ENCODE results near the gene KNTC1. TPM values are rescaled to one million over a fixed set of nuclear protein-coding genes. Genes with fewer than 3 reads are reported as not detected.
"Not testable (repeated sequence)": the region's sequence is repeated elsewhere in the genome, so short reads cannot be mapped to it uniquely, and the experiment has no call there.

The KNTC1 gene
- total RNA-seq, 1 donor from 2014 or later = 6.6 TPM

GRCh38 chr12:122508163-122508562, 18.9 kb upstream of the KNTC1 start:
- DNase-seq (ENCODE audit: low read depth) = no peak

GRCh38 chr12:122513028-122513427, 14.0 kb upstream of the KNTC1 start:
- not testable (repeated sequence) for DNase-seq (ENCODE audit: low read depth)

- no peak for DNase-seq (ENCODE audit: low read depth)
Measured at GRCh38 chr12:122513660-122514059, 13.4 kb upstream of the KNTC1 start.

GRCh38 chr12:122515275-122515674, 11.8 kb upstream of the KNTC1 start:
- no peak for DNase-seq (ENCODE audit: low read depth)

GRCh38 chr12:122516544-122517361, 10.3 kb upstream of the KNTC1 start:
- DNase-seq (ENCODE audit: low read depth) = no peak

- peak; percentile 97 for DNase-seq (ENCODE audit: low read depth)
Measured at GRCh38 chr12:122517877-122518276, 9.2 kb upstream of the KNTC1 start.

- no peak for DNase-seq (ENCODE audit: low read depth)
Measured at GRCh38 chr12:122518908-122519307, 8.1 kb upstream of the KNTC1 start.

GRCh38 chr12:122519418-122519817, 7.6 kb upstream of the KNTC1 start:
- DNase-seq (ENCODE audit: low read depth) = no peak

GRCh38 chr12:122520676-122521075, 6.4 kb upstream of the KNTC1 start:
- DNase-seq (ENCODE audit: low read depth) = no peak

GRCh38 chr12:122523280-122523679, 3.8 kb upstream of the KNTC1 start:
- no peak for DNase-seq (ENCODE audit: low read depth)

- no peak for DNase-seq (ENCODE audit: low read depth)
Measured at GRCh38 chr12:122523846-122524718, 3.0 kb upstream of the KNTC1 start.

GRCh38 chr12:122527478-122527944, 462 bp downstream of the KNTC1 start:
- no peak for DNase-seq (ENCODE audit: low read depth)

- no peak for DNase-seq (ENCODE audit: low read depth)
Measured at GRCh38 chr12:122528582-122528981, 1.5 kb downstream of the KNTC1 start.

- DNase-seq (ENCODE audit: low read depth) = no peak
Measured at GRCh38 chr12:122528992-122529391, 1.9 kb downstream of the KNTC1 start.

GRCh38 chr12:122533856-122534255, 6.8 kb downstream of the KNTC1 start:
- no peak for DNase-seq (ENCODE audit: low read depth)

GRCh38 chr12:122537021-122537420, 10.0 kb downstream of the KNTC1 start:
- DNase-seq (ENCODE audit: low read depth) = no peak

- no peak for DNase-seq (ENCODE audit: low read depth)
Measured at GRCh38 chr12:122538496-122538895, 11.4 kb downstream of the KNTC1 start.

GRCh38 chr12:122544537-122544936, 17.5 kb downstream of the KNTC1 start:
- no peak for DNase-seq (ENCODE audit: low read depth)

- no peak for DNase-seq (ENCODE audit: low read depth)
Measured at GRCh38 chr12:122545855-122546254, 18.8 kb downstream of the KNTC1 start.

GRCh38 chr12:122547330-122547729, 20.3 kb downstream of the KNTC1 start:
- no peak for DNase-seq (ENCODE audit: low read depth)

GRCh38 chr12:122558745-122559641, 31.9 kb downstream of the KNTC1 start:
- no peak for DNase-seq (ENCODE audit: low read depth)

Measured in myocyte (in vitro differentiated cells).